Smooth muscle cell (in vitro differentiated cells): Measurements from ENCODE around the gene TLR5. TPM values are rescaled to one million over a fixed set of nuclear protein-coding genes. Genes with fewer than 3 reads are reported as not detected.

ENCODE experiments used
- DNase-seq: peaks from one replicate; lab custom pipeline; 2025; ENCODE audit not compliant: unreplicated experiment; lab: John Stamatoyannopoulos, UW
- H2AFZ ChIP-seq: fragments of 200-600 bp; sonication (generic); 2 replicates; pipeline ENCODE4 v1.6.0; 2016; ENCODE audit warnings: antibody characterized with exemption, low read depth, mild to moderate bottlenecking
- H3F3A ChIP-seq: fragments of 200-600 bp; sonication (generic); 2 replicates; pipeline ENCODE4 v1.6.0; 2017; ENCODE audit warnings: antibody characterized with exemption, low read depth
- H3K27ac ChIP-seq: fragments of 200-600 bp; sonication (generic); 2 replicates; pipeline ENCODE4 v1.5.1; 2016; ENCODE audit warnings: low read depth, mild to moderate bottlenecking
- H3K27me3 ChIP-seq: fragments of 200-600 bp; sonication (generic); 2 replicates; pipeline ENCODE4 v1.6.1; 2016; ENCODE audit warnings: low read depth, mild to moderate bottlenecking
- H3K36me3 ChIP-seq: fragments of 200-600 bp; sonication (generic); 2 replicates; pipeline ENCODE4 v1.5.1; 2016; ENCODE audit warnings: low read depth
- H3K4me1 ChIP-seq: fragments of 200-600 bp; sonication (generic); 2 replicates; pipeline ENCODE4 v1.5.1; 2016; ENCODE audit warnings: low read depth
- H3K4me2 ChIP-seq: fragments of 200-600 bp; sonication (generic); 2 replicates; pipeline ENCODE4 v1.6.0; 2016; ENCODE audit warnings: mild to moderate bottlenecking
- H3K4me3 ChIP-seq: fragments of 200-600 bp; sonication (generic); 2 replicates; pipeline ENCODE4 v1.5.1; 2016; ENCODE audit warnings: mild to moderate bottlenecking
- H3K79me2 ChIP-seq: fragments of 200-600 bp; sonication (generic); 2 replicates; pipeline ENCODE4 v1.6.0; 2016; ENCODE audit warnings: low read depth, mild to moderate bottlenecking
- H3K9ac ChIP-seq: fragments of 200-600 bp; sonication (generic); 2 replicates; pipeline ENCODE4 v1.6.0; 2016; ENCODE audit warnings: low read depth
- H3K9me3 ChIP-seq: fragments of 200-600 bp; sonication (generic); replicated peaks from 2 replicates; pipeline ENCODE4 v1.5.1; 2016; ENCODE audit warnings: low read depth
- H4K20me1 ChIP-seq: fragments of 200-600 bp; sonication (generic); 2 replicates; pipeline ENCODE4 v1.6.0; 2016; ENCODE audit warnings: low read depth
- WGBS: methylation state at CpG from one replicate; pipeline ENCODE4 v1.1.7; 2016; ENCODE audit warnings: low lambda C conversion rate; 5-methylcytosine and 5-hydroxymethylcytosine counted together
- polyA plus RNA-seq: library from polyadenylated mRNA; unstranded; fragments of >200 nt; fragmentation: Nextera tagmentation; extraction: Ambion mirVana; gene quantifications from 2 replicates; pipeline ENCODE4 v1.2.1, GENCODE V29; 2016
- total RNA-seq: library from RNA; depleted of rRNA; stranded (reverse); fragments of >200 nt; gene quantifications from 2 replicates; pipeline ENCODE4 v1.2.3, GENCODE V29; 2014
- TF ChIP-seq, protein P1 (sequence below): fragments of 200-600 bp; sonication (generic); IDR thresholded peaks from 2 replicates; pipeline ENCODE4 v1.5.1; 2017; ENCODE audit warnings: borderline replicate concordance, mild to moderate bottlenecking, antibody characterized with exemption; ENCODE audit not compliant: insufficient read depth, poor library complexity, severe bottlenecking

TLR5 gene
- total and polyA plus RNA-seq, 2 experiments from 2014 or later: 1.0 to 2.7 TPM

DNA sequence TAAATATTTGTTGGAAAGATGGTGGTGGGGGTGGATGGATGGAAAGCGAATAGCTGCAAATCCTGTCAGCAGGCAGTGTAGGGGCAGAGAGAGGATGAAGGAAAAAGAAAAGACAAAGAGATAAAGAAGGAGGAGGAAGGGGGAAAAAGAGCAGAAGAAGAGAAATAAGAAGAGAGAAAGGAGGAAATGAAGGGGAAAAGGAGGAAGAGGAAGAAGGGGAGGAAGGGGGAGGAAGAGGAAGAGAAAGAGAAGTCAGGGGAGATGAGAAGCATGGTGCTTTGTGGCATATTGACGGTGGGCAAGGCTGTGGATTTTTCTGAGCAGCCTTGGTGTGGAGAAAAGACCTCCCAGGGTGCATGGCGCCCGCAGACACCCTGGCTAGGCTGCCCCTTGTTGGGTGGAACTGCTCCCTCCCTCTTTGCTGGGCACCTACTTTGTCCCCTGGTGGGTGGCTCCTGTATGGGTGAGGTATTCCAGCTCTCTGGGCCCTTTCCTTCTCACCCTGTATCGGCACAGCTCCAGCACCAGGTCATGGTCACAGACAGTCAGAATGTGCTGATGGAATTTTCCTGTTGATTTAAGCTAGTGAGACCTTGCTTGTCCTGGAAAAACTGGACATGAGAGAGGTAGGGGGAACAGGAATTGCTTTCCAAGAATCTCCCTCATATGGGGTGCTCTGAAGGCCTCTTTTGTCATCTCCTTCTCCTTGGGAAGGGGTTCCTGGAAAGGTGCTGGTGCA is 45.7 kb upstream of the TLR5 start:
- no peak overlapping the region for H3K27ac ChIP-seq
- TF ChIP-seq, protein P1, sequence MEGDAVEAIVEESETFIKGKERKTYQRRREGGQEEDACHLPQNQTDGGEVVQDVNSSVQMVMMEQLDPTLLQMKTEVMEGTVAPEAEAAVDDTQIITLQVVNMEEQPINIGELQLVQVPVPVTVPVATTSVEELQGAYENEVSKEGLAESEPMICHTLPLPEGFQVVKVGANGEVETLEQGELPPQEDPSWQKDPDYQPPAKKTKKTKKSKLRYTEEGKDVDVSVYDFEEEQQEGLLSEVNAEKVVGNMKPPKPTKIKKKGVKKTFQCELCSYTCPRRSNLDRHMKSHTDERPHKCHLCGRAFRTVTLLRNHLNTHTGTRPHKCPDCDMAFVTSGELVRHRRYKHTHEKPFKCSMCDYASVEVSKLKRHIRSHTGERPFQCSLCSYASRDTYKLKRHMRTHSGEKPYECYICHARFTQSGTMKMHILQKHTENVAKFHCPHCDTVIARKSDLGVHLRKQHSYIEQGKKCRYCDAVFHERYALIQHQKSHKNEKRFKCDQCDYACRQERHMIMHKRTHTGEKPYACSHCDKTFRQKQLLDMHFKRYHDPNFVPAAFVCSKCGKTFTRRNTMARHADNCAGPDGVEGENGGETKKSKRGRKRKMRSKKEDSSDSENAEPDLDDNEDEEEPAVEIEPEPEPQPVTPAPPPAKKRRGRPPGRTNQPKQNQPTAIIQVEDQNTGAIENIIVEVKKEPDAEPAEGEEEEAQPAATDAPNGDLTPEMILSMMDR: no peak
- no peak overlapping the region for H2AFZ ChIP-seq
- H3F3A ChIP-seq: no peaks in the 10 kb centered on the region
- H4K20me1 ChIP-seq: no peaks in the 10 kb centered on the region
- H3K9ac ChIP-seq: no peak overlapping the region
- 83% methylated on average over 5 of the region's 5 CpGs for WGBS
- peaks cover 14% of the 10 kb centered on the region for H3K27me3 ChIP-seq
- no peak for DNase-seq
- no peaks in the 10 kb centered on the region for H3K4me1 ChIP-seq
- H3K9me3 ChIP-seq: no peaks in the 10 kb centered on the region
- H3K4me3 ChIP-seq: no peak overlapping the region
- H3K79me2 ChIP-seq: no peaks in the 10 kb centered on the region
- H3K4me2 ChIP-seq: no peak overlapping the region
- H3K36me3 ChIP-seq: no peaks in the 10 kb centered on the region

DNA sequence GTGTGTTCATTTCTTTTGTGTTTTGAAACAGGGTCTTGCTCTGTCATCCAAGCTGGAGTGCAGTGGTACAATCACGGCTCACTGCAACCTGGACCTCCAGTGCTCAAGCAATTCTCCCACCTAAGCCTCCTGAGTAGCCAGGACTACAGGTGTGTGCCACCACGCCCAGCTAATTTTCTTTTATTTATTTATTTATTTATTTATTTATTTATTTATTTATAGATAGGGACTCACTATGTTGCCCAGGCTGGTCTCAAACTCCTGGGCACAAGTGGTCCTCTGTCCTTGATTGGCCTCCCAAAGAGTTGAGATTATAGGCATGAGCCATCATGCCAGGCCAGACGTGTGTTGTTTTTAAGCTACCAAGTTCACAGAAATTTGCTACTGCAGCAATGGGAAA is 43.8 kb upstream of the TLR5 start:
- H3K4me3 ChIP-seq: no peak overlapping the region
- no peaks in the 10 kb centered on the region for H3F3A ChIP-seq
- no peak overlapping the region for H3K27ac ChIP-seq
- H3K9me3 ChIP-seq: no peaks in the 10 kb centered on the region
- H4K20me1 ChIP-seq: no peaks in the 10 kb centered on the region
- no peak overlapping the region for H3K4me2 ChIP-seq
- H3K27me3 ChIP-seq: peaks cover 30% of the 10 kb centered on the region
- TF ChIP-seq, protein P1: no peak
- DNase-seq: no peak
- H3K36me3 ChIP-seq: no peaks in the 10 kb centered on the region
- H3K4me1 ChIP-seq: no peaks in the 10 kb centered on the region
- no peaks in the 10 kb centered on the region for H3K79me2 ChIP-seq
- WGBS: 95% methylated on average over 3 of the region's 3 CpGs
- H3K9ac ChIP-seq: no peak overlapping the region
- no peak overlapping the region for H2AFZ ChIP-seq

DNA sequence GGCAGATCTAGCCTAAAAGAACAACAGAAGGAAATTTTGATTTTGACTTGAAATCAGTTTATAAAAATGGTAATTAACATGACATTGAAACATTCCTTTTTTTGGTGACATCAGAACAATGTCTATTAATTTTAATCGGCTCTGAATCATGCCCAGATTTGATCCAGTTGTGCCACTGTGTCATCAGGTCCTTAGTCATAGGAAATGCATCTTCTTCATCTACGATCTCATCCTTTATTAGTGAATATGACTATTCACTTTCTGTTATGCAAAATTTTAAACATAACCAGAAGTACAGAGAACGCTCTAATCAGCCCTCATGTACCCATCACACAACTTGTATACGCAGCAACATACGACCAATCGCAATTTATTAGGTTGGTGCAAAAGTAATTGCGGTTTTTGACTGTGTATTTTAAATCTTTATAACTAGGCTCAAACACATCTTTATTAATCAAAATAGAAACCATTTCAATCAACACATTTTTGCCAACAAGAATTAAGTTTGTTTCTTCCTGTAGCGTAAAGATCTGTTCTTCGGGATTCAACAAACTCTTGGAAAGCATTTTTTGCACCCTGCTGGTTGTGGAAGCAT is 40.3 kb upstream of the TLR5 start:
- Histone ChIP-seq H3F3A (no peaks in the 10 kb centered on the region), H3K4me1 (peaks cover 8% of the 10 kb centered on the region), H3K9me3 (no peaks in the 10 kb centered on the region), H4K20me1 (no peaks in the 10 kb centered on the region), H3K9ac (no peak overlapping the region), H2AFZ (no peak overlapping the region), H3K27ac (no peak overlapping the region), H3K36me3 (no peaks in the 10 kb centered on the region), H3K4me3 (no peak overlapping the region), H3K27me3 (peaks cover 30% of the 10 kb centered on the region), H3K79me2 (no peaks in the 10 kb centered on the region), H3K4me2 (no peak overlapping the region)
- TF ChIP-seq, protein P1: no peak
- DNase-seq: no peak
- WGBS: 91% methylated on average over 9 of the region's 9 CpGs
